H1 (cell line): Measurements from ENCODE around the gene NCOA6. TPM values are rescaled to one million over a fixed set of nuclear protein-coding genes. Genes with fewer than 3 reads are reported as not detected.

Source experiments
- polyA plus RNA-seq, 7 experiments: library from polyadenylated mRNA; depleted of rRNA in 3 of 7; stranded (reverse) in 5 of 7; unstranded in 2 of 7; fragments of >200 nt in 5 of 7; fragments of 200-250 nt in 2 of 7; gene quantifications; 1 replicate in 5 of 7; 2 replicates in 1 of 7; 4 replicates in 1 of 7; pipeline versions ENCODE4 v1.2.1 to v1.2.3, GENCODE V29; 2011 to 2013; ENCODE audit warnings: missing spikeins in 2 of 7, mixed read lengths in 2 of 7
- total RNA-seq: library from RNA; stranded (reverse); fragmentation: NEBNext Ultra II Directional; extraction: Animal tissue kit (Norgen Biotek cat#: 25700); gene quantifications from 2 replicates; pipeline ENCODE4 v1.2.1, GENCODE V29; 2021
- TF ChIP-seq, protein P1 (sequence below), 3 experiments: IDR thresholded peaks; 1 replicate in 2 of 3; 2 replicates in 1 of 3; pipeline versions ENCODE4 v1.5.1 to v1.6.1; 2011; ENCODE audit warnings: low read length in 3 of 3, mild to moderate bottlenecking in 3 of 3, inconsistent platforms in 2 of 3, low read depth in 1 of 3, moderate library complexity in 1 of 3; ENCODE audit not compliant: insufficient read depth in 1 of 3; ENCODE audit errors: control extremely low read depth in 1 of 3

Gene NCOA6
- total and polyA plus RNA-seq, 2 of the 8 experiments (the other 6 are each of a cell fraction or from before 2014, with no cell fraction given), result 9.0 to 9.5 TPM

DNA sequence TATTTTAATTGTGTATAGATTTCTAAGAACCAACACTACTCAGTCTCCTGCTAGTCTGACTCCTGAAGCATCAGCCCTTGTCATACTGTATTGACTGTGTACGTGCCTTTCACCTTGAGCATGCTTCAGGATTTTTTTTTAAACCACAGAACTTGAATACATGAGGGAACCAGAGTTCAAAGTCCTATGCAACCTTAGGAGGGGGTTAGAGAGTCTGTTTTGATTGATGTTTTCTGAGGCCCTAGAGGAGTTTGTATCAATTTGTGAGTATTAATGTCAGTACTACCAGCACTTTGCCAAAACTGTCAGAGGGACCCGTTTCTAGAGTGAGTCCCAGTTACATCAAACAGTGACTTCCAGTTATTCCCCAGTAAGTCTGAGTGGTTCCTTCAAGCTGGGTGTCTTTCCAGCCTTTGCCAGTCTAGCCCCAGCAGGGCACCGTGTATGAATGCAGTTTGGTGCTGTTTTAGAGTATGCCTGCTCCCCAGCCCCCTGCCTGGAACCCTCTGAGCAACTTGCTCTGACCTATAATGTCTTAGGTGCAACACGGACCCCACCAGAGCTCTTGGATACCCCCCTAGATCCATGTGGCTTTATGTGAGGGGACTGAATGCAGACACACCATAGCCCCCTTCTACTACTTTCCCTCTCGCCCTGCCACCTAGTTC, 112.8 kb downstream of the NCOA6 start (continued):
- TF ChIP-seq, protein P1, sequence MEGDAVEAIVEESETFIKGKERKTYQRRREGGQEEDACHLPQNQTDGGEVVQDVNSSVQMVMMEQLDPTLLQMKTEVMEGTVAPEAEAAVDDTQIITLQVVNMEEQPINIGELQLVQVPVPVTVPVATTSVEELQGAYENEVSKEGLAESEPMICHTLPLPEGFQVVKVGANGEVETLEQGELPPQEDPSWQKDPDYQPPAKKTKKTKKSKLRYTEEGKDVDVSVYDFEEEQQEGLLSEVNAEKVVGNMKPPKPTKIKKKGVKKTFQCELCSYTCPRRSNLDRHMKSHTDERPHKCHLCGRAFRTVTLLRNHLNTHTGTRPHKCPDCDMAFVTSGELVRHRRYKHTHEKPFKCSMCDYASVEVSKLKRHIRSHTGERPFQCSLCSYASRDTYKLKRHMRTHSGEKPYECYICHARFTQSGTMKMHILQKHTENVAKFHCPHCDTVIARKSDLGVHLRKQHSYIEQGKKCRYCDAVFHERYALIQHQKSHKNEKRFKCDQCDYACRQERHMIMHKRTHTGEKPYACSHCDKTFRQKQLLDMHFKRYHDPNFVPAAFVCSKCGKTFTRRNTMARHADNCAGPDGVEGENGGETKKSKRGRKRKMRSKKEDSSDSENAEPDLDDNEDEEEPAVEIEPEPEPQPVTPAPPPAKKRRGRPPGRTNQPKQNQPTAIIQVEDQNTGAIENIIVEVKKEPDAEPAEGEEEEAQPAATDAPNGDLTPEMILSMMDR (IDR thresholded peaks at IDR 0.05; ENCODE audit: control extremely low read depth in 1 of 3, insufficient read depth in 1 of 3, low read depth in 1 of 3, low read length in 3 of 3), result no peak
- TF ChIP-seq, all 59 proteins: peak for 0
